Large intestine (tissue), 3 donors: Measurements from ENCODE around the gene TENM4. TPM values are rescaled to one million over a fixed set of nuclear protein-coding genes. Genes with fewer than 3 reads are reported as not detected.

ENCODE experiments used
- DNase-seq, 2 donors: peaks; one replicate each; pipeline versions ENCODE4 v3.0.0 to v3.0.0-alpha.2; 2013
- H3K27ac ChIP-seq: one replicate; pipeline ENCODE4 v1.5.1; 2013; ENCODE audit warnings: low read length
- H3K27me3 ChIP-seq: 2 replicates; pipeline ENCODE4 v1.6.1; 2013; ENCODE audit warnings: low read length; ENCODE audit not compliant: control insufficient read depth, insufficient read depth
- H3K36me3 ChIP-seq: 2 replicates; pipeline ENCODE4 v1.6.1; 2013; ENCODE audit warnings: low read length; ENCODE audit not compliant: control insufficient read depth, insufficient read depth
- H3K4me1 ChIP-seq: one replicate; pipeline ENCODE4 v1.6.1; 2013; ENCODE audit warnings: low read length; ENCODE audit not compliant: control insufficient read depth, insufficient read depth
- H3K4me3 ChIP-seq: one replicate; pipeline ENCODE4 v1.5.1; 2013; ENCODE audit warnings: low read length
- H3K9me3 ChIP-seq: one replicate; pipeline ENCODE4 v1.6.1; 2013; ENCODE audit warnings: mild to moderate bottlenecking, low read depth, low read length, moderate library complexity; ENCODE audit not compliant: control insufficient read depth
- WGBS: methylation state at CpG from one replicate; pipeline ENCODE4 v1.1.5; 2013; ENCODE audit warnings: low lambda C conversion rate; ENCODE audit not compliant: insufficient coverage; 5-methylcytosine and 5-hydroxymethylcytosine counted together
- polyA plus RNA-seq: library from polyadenylated mRNA; unstranded; fragments of 120-200 nt; gene quantifications from one replicate; pipeline ENCODE4 v1.2.1, GENCODE V29; 2013

TENM4 gene
- polyA plus RNA-seq, 1 donor, result 2.1 TPM

DNA sequence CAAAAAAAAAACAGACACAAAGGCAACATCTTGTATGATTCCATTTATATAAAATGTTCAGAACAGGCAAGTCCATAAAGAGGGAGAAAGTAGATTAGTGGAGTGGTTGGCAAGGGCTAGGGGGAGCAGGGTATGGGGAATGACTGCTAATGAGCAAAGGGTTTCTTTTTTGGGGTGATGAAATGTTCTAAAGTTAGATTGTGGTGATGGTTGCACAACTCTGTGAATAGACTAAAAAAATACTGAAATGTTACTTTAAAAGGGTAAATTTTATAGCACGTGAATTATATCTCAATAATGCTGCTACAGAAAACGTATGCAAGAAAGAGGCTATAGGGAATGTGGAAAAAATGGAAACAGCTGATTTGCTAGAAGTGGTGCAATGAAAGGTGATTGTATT, 155.1 kb downstream of the TENM4 start:
- 83% methylated on average over 2 of the region's 2 CpGs for WGBS

DNA sequence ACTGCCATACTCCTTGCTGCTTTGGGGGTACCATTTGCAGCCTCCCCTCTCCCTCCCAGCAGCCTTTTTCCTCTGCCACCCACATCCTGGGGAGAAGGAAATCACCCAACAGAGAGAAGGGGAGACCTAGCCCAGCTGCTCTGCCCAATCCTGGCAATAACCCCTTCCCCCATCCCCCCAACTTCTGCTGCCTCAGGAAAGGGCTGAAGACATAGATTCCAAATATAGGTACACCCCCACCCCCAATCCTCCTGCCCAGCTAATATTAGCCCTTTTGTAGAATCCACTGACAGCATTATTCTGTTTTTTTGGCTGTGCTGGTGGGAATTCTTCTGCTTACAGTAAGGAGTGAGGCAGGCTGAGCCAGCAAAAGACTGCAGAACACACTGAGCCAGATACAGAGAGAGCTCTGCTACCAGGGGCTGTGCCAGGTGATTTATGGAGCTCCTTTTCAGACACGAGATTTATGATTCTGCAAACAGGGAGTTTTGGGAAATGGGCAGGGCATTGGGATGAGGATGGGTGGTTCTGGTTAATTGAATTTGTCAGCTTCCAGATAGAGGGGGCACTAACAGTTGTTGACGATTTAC, 164.0 kb downstream of the TENM4 start:
- Histone ChIP-seq H3K4me3 (no peak overlapping the region), H3K9me3 (no peaks in the 10 kb centered on the region), H3K4me1 (no peaks in the 10 kb centered on the region), H3K27ac (no peak overlapping the region), H3K27me3 (peaks cover 18% of the 10 kb centered on the region), H3K36me3 (no peaks in the 10 kb centered on the region)
- no peak for DNase-seq
- no CpG with 5 or more reads among the region's 2 CpGs for WGBS

More for the DNA sequence above, 155.1 kb downstream of the TENM4 start:
- no peaks in the 10 kb centered on the region for H3K9me3 ChIP-seq
- no peak for DNase-seq
- no peak overlapping the region for H3K4me3 ChIP-seq
- H3K36me3 ChIP-seq, result no peaks in the 10 kb centered on the region
- no peaks in the 10 kb centered on the region for H3K4me1 ChIP-seq
- no peak overlapping the region for H3K27ac ChIP-seq
- H3K27me3 ChIP-seq, result peaks cover 2% of the 10 kb centered on the region

DNA sequence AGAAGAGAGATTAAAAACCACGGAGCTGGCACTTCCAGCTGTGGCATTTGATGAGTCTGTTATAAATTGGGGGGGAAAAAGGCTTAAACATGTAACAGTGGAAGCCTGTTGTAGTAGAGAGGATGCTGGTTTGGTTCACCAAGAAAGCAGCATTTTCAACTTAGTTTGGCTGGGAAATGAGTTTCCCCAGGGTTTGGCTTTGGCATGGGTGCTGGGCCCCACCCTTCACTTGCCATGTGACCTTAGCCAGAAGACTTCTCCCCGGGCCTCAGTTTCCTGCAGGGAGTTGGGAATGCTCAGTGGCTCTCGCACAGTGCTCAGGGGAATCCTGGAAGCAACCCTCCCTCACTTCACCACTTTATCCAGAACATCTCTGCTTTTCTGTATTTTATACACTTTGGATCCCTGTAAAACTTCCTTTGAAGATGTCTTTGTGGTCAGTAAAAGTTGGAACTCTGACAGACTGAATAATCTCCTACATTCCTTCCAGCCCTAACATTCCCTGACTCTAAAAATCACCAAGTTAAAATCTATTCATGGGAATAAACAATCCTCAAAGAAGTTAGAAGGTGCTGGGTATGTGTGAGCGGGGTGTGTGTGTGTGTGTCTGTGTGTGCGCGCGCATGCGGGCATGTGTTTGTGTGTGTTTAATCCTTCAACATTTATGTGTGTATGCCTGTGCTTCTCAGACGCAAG, 166.0 kb downstream of the TENM4 start:
- DNase-seq, result no peak
- H3K4me3 ChIP-seq, result no peak overlapping the region
- no peaks in the 10 kb centered on the region for H3K4me1 ChIP-seq
- H3K36me3 ChIP-seq, result no peaks in the 10 kb centered on the region
- no peaks in the 10 kb centered on the region for H3K9me3 ChIP-seq
- WGBS, result no CpG with 5 or more reads among the region's 9 CpGs
- peaks cover 33% of the 10 kb centered on the region for H3K27me3 ChIP-seq
- H3K27ac ChIP-seq, result no peak overlapping the region

DNA sequence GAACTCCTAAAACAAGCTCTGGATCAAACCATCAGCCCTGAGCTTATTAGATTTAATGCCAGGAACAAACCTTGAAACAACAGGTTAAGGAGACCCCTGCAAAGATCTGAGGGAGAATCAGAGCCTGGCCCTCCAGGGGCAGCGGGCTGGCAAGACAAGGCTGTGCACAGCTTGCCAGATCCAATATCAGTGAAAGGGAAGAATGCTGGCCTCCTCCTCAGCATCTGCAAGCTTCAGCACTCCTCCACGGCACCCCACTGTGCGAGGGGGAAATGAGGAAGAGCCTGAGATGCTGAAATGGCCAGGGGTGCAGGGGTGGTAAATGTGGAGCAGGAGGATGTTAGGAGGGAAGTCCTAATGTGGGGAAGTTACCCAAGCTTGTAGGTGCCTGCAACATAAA, 167.0 kb downstream of the TENM4 start:
- DNase-seq, result no peak
- Histone ChIP-seq H3K36me3 (no peaks in the 10 kb centered on the region), H3K27me3 (peaks cover 39% of the 10 kb centered on the region), H3K9me3 (no peaks in the 10 kb centered on the region), H3K27ac (no peak overlapping the region), H3K4me3 (no peak overlapping the region), H3K4me1 (no peaks in the 10 kb centered on the region)
- WGBS, result no CpG with 5 or more reads among the region's 3 CpGs

DNA sequence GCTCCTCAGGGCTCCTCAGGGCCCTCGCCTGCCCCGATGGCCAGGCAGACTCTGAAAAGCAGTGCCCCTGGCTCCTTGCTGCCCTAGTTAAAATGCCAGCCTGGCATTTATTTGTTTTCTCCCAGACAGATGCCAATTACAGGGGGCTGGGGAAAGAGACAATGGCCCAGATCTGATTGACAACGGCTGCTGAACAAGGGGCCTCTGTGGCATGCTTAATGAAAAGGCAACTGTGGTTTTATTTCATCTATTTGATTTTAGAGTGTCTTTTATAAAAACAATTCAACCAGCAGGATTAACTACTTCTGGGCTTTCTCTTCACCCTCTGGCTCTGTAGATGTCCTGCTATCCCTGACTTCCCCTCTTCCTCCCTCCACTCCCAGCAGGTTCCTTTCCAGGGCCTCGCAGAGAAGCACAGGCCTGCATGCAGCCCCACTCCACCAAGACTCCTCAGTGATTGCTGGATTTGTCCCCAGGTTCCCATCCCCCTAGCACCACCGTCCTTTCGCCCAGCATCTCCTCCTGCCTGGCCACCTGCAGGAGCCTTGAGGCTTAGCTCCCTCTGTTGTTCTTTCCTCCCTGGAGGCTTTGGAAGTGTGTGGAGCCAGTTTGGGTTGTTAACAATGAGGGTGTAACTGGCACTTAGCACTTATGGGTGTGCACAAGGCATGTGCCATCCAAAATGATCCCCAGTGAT, 171.1 kb downstream of the TENM4 start:
- no peaks in the 10 kb centered on the region for H3K9me3 ChIP-seq
- WGBS, result no CpG with 5 or more reads among the region's 6 CpGs
- peaks cover 41% of the 10 kb centered on the region for H3K27me3 ChIP-seq
- no peak overlapping the region for H3K4me3 ChIP-seq
- DNase-seq, result no peak
- no peaks in the 10 kb centered on the region for H3K4me1 ChIP-seq
- no peaks in the 10 kb centered on the region for H3K36me3 ChIP-seq
- H3K27ac ChIP-seq, result no peak overlapping the region

DNA sequence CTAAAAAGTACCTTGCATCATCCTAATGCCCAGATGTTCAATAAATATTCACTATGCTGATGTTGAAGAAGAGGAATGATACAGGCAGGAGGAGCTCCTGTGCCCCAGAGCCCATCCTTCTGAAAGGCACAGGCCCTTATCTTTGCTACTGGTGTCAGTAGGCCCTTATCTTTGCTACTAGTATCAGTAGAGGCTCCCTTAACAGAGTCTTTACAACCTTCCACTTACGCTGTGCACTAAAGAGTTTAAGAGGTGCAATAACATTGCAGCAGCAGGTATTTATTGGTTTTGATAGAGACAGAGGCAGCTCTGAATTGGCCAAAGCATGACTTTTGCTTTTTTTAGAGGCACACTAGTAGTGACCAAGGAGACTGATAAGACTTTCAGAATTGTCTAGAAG, 174.4 kb downstream of the TENM4 start:
- H3K9me3 ChIP-seq, result no peaks in the 10 kb centered on the region
- H3K27me3 ChIP-seq, result peaks cover 58% of the 10 kb centered on the region
- H3K36me3 ChIP-seq, result no peaks in the 10 kb centered on the region
- peak; percentile 49 to 84 for DNase-seq
- H3K4me3 ChIP-seq, result no peak overlapping the region
- WGBS, result 29% methylated on average over 1 of the region's 1 CpG
- no peaks in the 10 kb centered on the region for H3K4me1 ChIP-seq
- no peak overlapping the region for H3K27ac ChIP-seq

DNA sequence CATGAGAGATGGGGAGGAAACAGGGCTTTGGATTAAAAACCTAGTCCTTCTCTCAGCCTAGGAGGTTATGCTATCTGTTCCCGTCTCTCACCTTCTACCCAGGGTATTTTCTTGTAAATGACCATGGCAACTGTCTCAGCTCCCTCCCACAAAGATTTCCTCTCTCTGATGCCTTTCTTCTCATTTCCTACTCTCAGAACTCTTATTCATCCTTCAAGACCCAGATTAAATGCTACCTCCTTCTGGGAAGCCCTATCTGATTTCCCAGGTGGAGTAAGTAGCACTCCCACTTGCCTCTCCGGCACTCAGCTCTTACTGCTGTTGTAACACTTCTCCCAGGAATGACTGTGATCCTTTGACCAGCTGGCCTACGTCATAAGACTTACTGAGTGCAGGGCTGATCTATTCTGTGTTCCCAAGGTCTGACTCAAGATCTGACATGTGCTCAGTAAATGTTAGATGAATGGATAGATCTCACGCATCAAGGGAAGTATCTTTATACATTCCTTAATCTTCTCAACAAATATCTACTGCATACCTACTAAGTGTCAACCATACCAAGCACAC, 175.0 kb downstream of the TENM4 start:
- DNase-seq, result peak; percentile 64 to 88
- Histone ChIP-seq H3K27me3 (peaks cover 54% of the 10 kb centered on the region), H3K4me3 (no peak overlapping the region), H3K27ac (no peak overlapping the region), H3K9me3 (no peaks in the 10 kb centered on the region), H3K4me1 (no peaks in the 10 kb centered on the region), H3K36me3 (no peaks in the 10 kb centered on the region)
- no CpG with 5 or more reads among the region's 4 CpGs for WGBS

DNA sequence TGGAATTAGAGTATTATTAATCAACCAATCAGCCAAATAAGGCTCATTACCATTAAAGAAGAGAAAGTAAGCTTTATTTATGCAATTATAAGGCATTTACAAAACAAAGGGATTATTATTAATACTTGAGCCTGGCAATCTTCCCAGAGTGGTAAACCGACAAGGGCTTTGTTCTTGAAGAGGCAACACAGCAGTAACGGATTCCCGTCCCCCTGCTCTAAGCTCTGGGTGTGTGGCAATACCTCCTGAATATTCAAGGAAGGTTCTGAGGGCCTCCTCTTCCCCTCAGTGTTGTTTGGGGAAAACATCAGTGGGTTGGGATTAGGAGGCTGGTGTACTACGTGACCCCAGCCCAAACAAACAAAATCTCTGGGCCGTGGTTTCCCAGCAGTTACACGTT, 176.5 kb downstream of the TENM4 start:
- H3K36me3 ChIP-seq, result no peaks in the 10 kb centered on the region
- WGBS, result no CpG with 5 or more reads among the region's 6 CpGs
- no peaks in the 10 kb centered on the region for H3K9me3 ChIP-seq
- DNase-seq, result no peak
- H3K27ac ChIP-seq, result no peak overlapping the region
- H3K27me3 ChIP-seq, result peaks cover 44% of the 10 kb centered on the region
- no peaks in the 10 kb centered on the region for H3K4me1 ChIP-seq
- no peak overlapping the region for H3K4me3 ChIP-seq

DNA sequence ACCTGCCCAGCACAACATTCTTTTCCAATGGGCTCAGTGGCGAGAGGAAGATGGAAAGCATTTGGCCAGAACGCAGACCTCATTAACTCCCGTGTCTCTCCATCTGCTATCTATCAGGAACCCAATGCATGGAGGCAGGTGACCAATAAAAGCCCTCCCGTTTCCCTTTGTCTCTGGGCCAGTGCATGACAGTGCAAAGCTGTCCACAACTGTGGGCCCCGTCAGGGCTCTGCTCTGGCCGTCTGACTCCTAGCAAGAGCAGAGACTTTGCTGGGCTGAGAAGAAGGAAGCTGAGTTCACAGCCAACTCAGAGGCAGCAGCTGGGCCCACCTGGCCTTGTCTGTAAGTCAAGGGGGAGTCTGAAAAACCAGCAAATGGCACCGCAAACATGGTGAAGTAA, 177.8 kb downstream of the TENM4 start:
- no peak overlapping the region for H3K27ac ChIP-seq
- no CpG with 5 or more reads among the region's 7 CpGs for WGBS
- no peaks in the 10 kb centered on the region for H3K36me3 ChIP-seq
- H3K9me3 ChIP-seq, result no peaks in the 10 kb centered on the region
- no peak for DNase-seq
- no peak overlapping the region for H3K4me3 ChIP-seq
- H3K4me1 ChIP-seq, result no peaks in the 10 kb centered on the region
- peaks cover 43% of the 10 kb centered on the region for H3K27me3 ChIP-seq

DNA sequence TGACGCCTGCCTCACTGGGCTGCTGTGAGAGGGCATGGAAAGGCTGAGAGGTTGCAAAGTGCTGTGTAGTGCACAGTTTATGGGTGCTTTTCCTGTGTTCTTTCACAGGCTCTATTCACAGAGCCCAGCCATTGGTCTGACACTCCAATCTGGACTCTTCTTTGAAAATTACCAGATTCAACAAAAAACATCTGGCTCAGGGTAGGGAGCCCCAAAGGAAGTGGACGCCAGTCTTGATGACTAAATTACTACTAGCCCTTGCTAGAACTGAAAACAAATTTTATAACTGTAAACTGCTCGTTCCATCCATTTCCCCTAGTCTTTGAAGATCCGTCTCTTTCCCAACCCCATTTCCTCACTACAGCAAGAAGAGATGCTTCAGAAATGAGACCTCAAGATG, 178.6 kb downstream of the TENM4 start:
- Histone ChIP-seq H3K9me3 (no peaks in the 10 kb centered on the region), H3K4me3 (no peak overlapping the region), H3K4me1 (no peaks in the 10 kb centered on the region), H3K27ac (no peak overlapping the region), H3K27me3 (peaks cover 47% of the 10 kb centered on the region), H3K36me3 (no peaks in the 10 kb centered on the region)
- 71% methylated on average over 3 of the region's 4 CpGs for WGBS
- DNase-seq, result no peak
